HG03442 (cell line): ENCODE measurements around the gene LPIN2.

ENCODE experiments used
- ATAC-seq: cut with Tn5 transposase; IDR thresholded peaks from one replicate; pipeline ENCODE4 v1.9.1; 2021; ENCODE audit warnings: mild to moderate bottlenecking, moderate library complexity; ENCODE audit not compliant: unreplicated experiment

LPIN2 gene

GRCh38 chr18:2982452-2983269, 30.3 kb downstream of the LPIN2 start:
- ATAC-seq, result no peak

GRCh38 chr18:2982022-2982421, 30.9 kb downstream of the LPIN2 start:
- ATAC-seq, result no peak

- no peak for ATAC-seq
Observed at GRCh38 chr18:2981212-2981728, 31.7 kb downstream of the LPIN2 start.

GRCh38 chr18:2979871-2980790, 32.8 kb downstream of the LPIN2 start:
- no peak for ATAC-seq

GRCh38 chr18:2979129-2979528, 33.8 kb downstream of the LPIN2 start:
- no peak for ATAC-seq

- no peak for ATAC-seq
Observed at GRCh38 chr18:2978661-2979106, 34.3 kb downstream of the LPIN2 start.

- no peak for ATAC-seq
Observed at GRCh38 chr18:2978208-2978607, 34.7 kb downstream of the LPIN2 start.

- no peak for ATAC-seq
Observed at GRCh38 chr18:2976218-2977132, 36.5 kb downstream of the LPIN2 start.

- no peak for ATAC-seq
Observed at GRCh38 chr18:2974731-2975130, 38.2 kb downstream of the LPIN2 start.

- peak; percentile 77 for ATAC-seq
Observed at GRCh38 chr18:2971741-2972552, 41.0 kb downstream of the LPIN2 start.

- ATAC-seq, result no peak
Observed at GRCh38 chr18:2970772-2971659, 41.9 kb downstream of the LPIN2 start.

- no peak for ATAC-seq
Observed at GRCh38 chr18:2970344-2970743, 42.6 kb downstream of the LPIN2 start.

- no peak for ATAC-seq
Observed at GRCh38 chr18:2969695-2970094, 43.2 kb downstream of the LPIN2 start.

- no peak for ATAC-seq
Observed at GRCh38 chr18:2968606-2969005, 44.3 kb downstream of the LPIN2 start.

- ATAC-seq, result no peak
Observed at GRCh38 chr18:2967820-2968219, 45.1 kb downstream of the LPIN2 start.

- no peak for ATAC-seq
Observed at GRCh38 chr18:2967357-2967756, 45.6 kb downstream of the LPIN2 start.

- no peak for ATAC-seq
Observed at GRCh38 chr18:2966560-2966959, 46.4 kb downstream of the LPIN2 start.

- no peak for ATAC-seq
Observed at GRCh38 chr18:2965797-2966196, 47.1 kb downstream of the LPIN2 start.
